Chondrocyte (in vitro differentiated cells): ENCODE data around the gene FAM149B1. TPM values are rescaled to one million over a fixed set of nuclear protein-coding genes. Genes with fewer than 3 reads are reported as not detected.
"Not testable (repeated sequence)": the region's sequence is repeated elsewhere in the genome, so short reads cannot be mapped to it uniquely, and the experiment has no call there.

Experiments
- DNase-seq: peaks from one replicate; pipeline ENCODE4 v3.0.0; 2021; ENCODE audit warnings: mixed read lengths, low spot score
- H3K27ac Mint-ChIP-seq: one replicate; pipeline ENCODE4 v1.8.0; 2021; ENCODE audit warnings: mild to moderate bottlenecking, moderate library complexity, mixed read lengths; ENCODE audit not compliant: unreplicated experiment
- H3K27me3 Mint-ChIP-seq: 2 replicates; pipeline ENCODE4 v1.8.0; 2021; ENCODE audit warnings: low read depth, mixed read lengths
- H3K36me3 Mint-ChIP-seq: 2 replicates; pipeline ENCODE4 v1.8.0; 2021; ENCODE audit warnings: low read depth, mixed read lengths
- H3K4me1 Mint-ChIP-seq: 2 replicates; pipeline ENCODE4 v1.8.0; 2021; ENCODE audit warnings: low read depth, mild to moderate bottlenecking, mixed read lengths
- H3K4me3 Mint-ChIP-seq: one replicate; pipeline ENCODE4 v1.8.0; 2021; ENCODE audit warnings: mild to moderate bottlenecking, moderate library complexity, mixed read lengths; ENCODE audit not compliant: unreplicated experiment
- H3K9me3 Mint-ChIP-seq: 2 replicates; pipeline ENCODE4 v1.8.0; 2021; ENCODE audit warnings: low read depth, mixed read lengths
- total RNA-seq: library from RNA; stranded (reverse); gene quantifications from 3 replicates; pipeline ENCODE4 v1.2.1, GENCODE V29; 2021
- TF ChIP-seq, protein P1 (sequence below): fragments of 200-600 bp; sonication (generic); IDR thresholded peaks from 2 replicates; pipeline ENCODE4 v1.5.0; 2021; ENCODE audit warnings: antibody characterized with exemption, mild to moderate bottlenecking, moderate library complexity

FAM149B1 gene
- total RNA-seq, 1 donor from 2014 or later = 20.8 TPM

- H3K36me3 Mint-ChIP-seq = peaks cover 20% of the 10 kb centered on the region
- H3K27ac Mint-ChIP-seq = peak overlapping the region; percentile 95
- peaks cover 60% of the 10 kb centered on the region for H3K4me1 Mint-ChIP-seq
- H3K4me3 Mint-ChIP-seq = peak overlapping the region; percentile 96
- no peaks in the 10 kb centered on the region for H3K9me3 Mint-ChIP-seq
- H3K27me3 Mint-ChIP-seq = no peaks in the 10 kb centered on the region
- no peak for DNase-seq
- TF ChIP-seq, protein P1, sequence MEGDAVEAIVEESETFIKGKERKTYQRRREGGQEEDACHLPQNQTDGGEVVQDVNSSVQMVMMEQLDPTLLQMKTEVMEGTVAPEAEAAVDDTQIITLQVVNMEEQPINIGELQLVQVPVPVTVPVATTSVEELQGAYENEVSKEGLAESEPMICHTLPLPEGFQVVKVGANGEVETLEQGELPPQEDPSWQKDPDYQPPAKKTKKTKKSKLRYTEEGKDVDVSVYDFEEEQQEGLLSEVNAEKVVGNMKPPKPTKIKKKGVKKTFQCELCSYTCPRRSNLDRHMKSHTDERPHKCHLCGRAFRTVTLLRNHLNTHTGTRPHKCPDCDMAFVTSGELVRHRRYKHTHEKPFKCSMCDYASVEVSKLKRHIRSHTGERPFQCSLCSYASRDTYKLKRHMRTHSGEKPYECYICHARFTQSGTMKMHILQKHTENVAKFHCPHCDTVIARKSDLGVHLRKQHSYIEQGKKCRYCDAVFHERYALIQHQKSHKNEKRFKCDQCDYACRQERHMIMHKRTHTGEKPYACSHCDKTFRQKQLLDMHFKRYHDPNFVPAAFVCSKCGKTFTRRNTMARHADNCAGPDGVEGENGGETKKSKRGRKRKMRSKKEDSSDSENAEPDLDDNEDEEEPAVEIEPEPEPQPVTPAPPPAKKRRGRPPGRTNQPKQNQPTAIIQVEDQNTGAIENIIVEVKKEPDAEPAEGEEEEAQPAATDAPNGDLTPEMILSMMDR = no peak
These were observed 79.8 kb downstream of the FAM149B1 start for GRCh38 chr10:73247509-73248258.

DNA sequence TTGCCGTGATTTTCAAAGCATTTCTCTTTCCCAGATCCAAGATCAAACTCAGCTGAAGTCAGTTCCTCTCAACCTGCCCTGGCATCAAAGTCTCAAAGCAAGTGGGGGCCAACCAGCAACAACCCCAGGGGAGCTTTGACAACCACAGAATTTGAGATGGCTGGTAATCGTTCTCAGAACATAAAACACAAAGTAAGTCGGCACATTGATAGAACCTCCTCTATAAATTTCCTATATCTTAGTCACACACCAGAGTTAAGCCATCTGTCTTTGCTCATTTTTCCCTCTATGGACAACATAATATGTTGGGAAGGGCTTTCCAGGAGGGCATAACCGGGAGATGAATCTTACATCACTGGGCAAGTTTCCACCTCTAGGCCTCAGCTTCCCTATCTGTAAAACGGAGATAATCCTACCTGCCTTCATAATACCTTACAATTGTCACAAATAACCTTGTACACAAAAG lies 80.4 kb downstream of the FAM149B1 start:
- Mint-ChIP-seq H3K4me1 (peaks cover 65% of the 10 kb centered on the region), H3K36me3 (peaks cover 17% of the 10 kb centered on the region), H3K9me3 (no peaks in the 10 kb centered on the region), H3K27ac (peak overlapping the region; percentile 95), H3K27me3 (no peaks in the 10 kb centered on the region), H3K4me3 (no peak overlapping the region)
- no peak for DNase-seq
- TF ChIP-seq, protein P1 = no peak

- Mint-ChIP-seq H3K4me1 (peaks cover 39% of the 10 kb centered on the region), H3K36me3 (peaks cover 8% of the 10 kb centered on the region), H3K27ac (peak overlapping the region; percentile 98), H3K27me3 (no peaks in the 10 kb centered on the region), H3K4me3 (peak overlapping the region; percentile 94), H3K9me3 (no peaks in the 10 kb centered on the region)
- TF ChIP-seq, protein P1 = peak; percentile 15
- no peak for DNase-seq
These were observed 83.9 kb downstream of the FAM149B1 start for GRCh38 chr10:73251683-73252444.

GRCh38 chr10:73252445-73253224 lies 84.7 kb downstream of the FAM149B1 start, which contains the start of gene MRPS16:
MRPS16 (minus strand) TSS chr10:73252644; CDS start chr10:73252482, 162 bp downstream.
- H3K4me1 Mint-ChIP-seq = peaks cover 35% of the 10 kb centered on the region
- H3K27ac Mint-ChIP-seq = peak within 1 kb of the TSS; percentile 98
- H3K36me3 Mint-ChIP-seq = peaks cover 8% of the 10 kb centered on the region
- TF ChIP-seq, protein P1 = peak; percentile 5
- peak; percentile 94 for DNase-seq
- no peaks in the 10 kb centered on the region for H3K9me3 Mint-ChIP-seq
- H3K27me3 Mint-ChIP-seq = no peaks in the 10 kb centered on the region
- H3K4me3 Mint-ChIP-seq = peak within 1 kb of the TSS; percentile 94

DNA sequence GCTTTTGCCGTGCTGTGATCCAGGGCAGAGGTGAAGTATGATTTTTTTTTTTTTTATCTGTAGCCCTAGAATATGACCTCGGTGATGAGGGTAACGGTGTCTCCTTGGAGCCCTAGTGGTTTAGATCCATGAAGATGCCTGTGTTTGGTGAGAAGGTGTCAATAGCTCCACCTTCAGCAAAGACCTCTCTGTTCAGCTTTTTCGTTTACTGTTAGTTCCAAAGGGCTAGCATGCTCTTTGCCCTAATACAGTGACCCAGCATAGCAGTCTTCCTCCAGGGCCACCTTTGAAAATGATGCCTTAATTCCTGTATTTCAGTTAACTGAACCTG lies 85.3 kb downstream of the FAM149B1 start:
- no peak for DNase-seq
- TF ChIP-seq, protein P1 = no peak
- H3K27ac Mint-ChIP-seq = peak overlapping the region; percentile 98
- H3K27me3 Mint-ChIP-seq = no peaks in the 10 kb centered on the region
- peaks cover 29% of the 10 kb centered on the region for H3K4me1 Mint-ChIP-seq
- peaks cover under 1% of the 10 kb centered on the region for H3K9me3 Mint-ChIP-seq
- peak overlapping the region; percentile 94 for H3K4me3 Mint-ChIP-seq
- peaks cover 8% of the 10 kb centered on the region for H3K36me3 Mint-ChIP-seq

DNA sequence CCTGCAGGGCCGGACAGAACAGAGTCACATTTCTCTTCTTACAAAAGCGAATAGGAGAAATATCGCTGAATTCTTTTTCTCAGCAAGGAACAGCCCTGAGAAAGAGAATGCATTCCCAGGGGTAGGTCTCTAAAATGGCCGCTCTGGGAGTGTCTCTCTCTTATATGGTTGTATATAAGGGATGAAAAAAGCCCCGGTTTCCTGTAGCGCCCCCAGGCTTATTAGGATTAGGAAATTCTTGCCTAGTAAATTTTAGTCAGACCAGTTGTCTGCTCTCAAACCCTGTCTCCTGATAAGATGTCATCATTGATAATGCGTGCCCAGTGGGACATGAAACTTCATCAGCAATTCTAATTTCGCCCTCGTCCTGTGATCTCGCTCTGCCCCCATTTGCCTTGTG lies 90.7 kb downstream of the FAM149B1 start:
- not testable (repeated sequence) for H3K27me3 Mint-ChIP-seq, H3K4me3 Mint-ChIP-seq, H3K36me3 Mint-ChIP-seq, DNase-seq, H3K27ac Mint-ChIP-seq
- peaks cover 12% of the 10 kb centered on the region for H3K4me1 Mint-ChIP-seq
- H3K9me3 Mint-ChIP-seq = peaks cover 11% of the 10 kb centered on the region
